Neural cell (in vitro differentiated cells): ENCODE data around the gene PCSK4. TPM values are rescaled to one million over a fixed set of nuclear protein-coding genes. Genes with fewer than 3 reads are reported as not detected.

ENCODE experiments used
- H2AFZ ChIP-seq: fragments of 200-600, 300-800 bp; sonication (generic), shearing (Covaris generic); 2 replicates; pipeline ENCODE4 v1.6.0; 2014; ENCODE audit warnings: low read depth, mild to moderate bottlenecking, antibody characterized with exemption, low read length, moderate library complexity
- H3F3A ChIP-seq: fragments of 200-600 bp; shearing (Covaris generic); 2 replicates; pipeline ENCODE4 v1.6.1; 2016; ENCODE audit warnings: mild to moderate bottlenecking, moderate library complexity, mixed read lengths, antibody characterized with exemption, low read length; ENCODE audit not compliant: insufficient read depth, poor library complexity, severe bottlenecking
- H3K27ac ChIP-seq: fragments of 200-600, 300-800 bp; sonication (generic), shearing (Covaris generic); 2 replicates; pipeline ENCODE4 v1.5.1; 2014; ENCODE audit warnings: mild to moderate bottlenecking, low read length, moderate library complexity
- H3K27me3 ChIP-seq: fragments of 300-800, 200-600 bp; sonication (generic), shearing (Covaris generic); 2 replicates; pipeline ENCODE4 v1.6.0; 2014; ENCODE audit warnings: mild to moderate bottlenecking, low read depth, low read length, moderate library complexity; ENCODE audit not compliant: insufficient read depth
- H3K36me3 ChIP-seq: fragments of 300-800, 200-600 bp; sonication (generic), shearing (Covaris generic); 2 replicates; pipeline ENCODE4 v1.5.1; 2014; ENCODE audit warnings: mild to moderate bottlenecking, antibody characterized with exemption, low read length, moderate library complexity; ENCODE audit not compliant: insufficient read depth
- H3K4me2 ChIP-seq: fragments of 300-800, 200-600 bp; sonication (generic), shearing (Covaris generic); 2 replicates; pipeline ENCODE4 v1.6.0; 2014; ENCODE audit warnings: mild to moderate bottlenecking, low read length
- H3K4me3 ChIP-seq: fragments of 300-800, 200-600 bp; sonication (generic), shearing (Covaris generic); 2 replicates; pipeline ENCODE4 v1.5.1; 2014; ENCODE audit warnings: mild to moderate bottlenecking, low read length, moderate library complexity
- H3K79me2 ChIP-seq: fragments of 200-600 bp; shearing (Covaris generic); replicated peaks from 2 replicates; pipeline ENCODE4 v1.6.0; 2014; ENCODE audit warnings: mild to moderate bottlenecking, low read length, moderate library complexity; ENCODE audit not compliant: insufficient read depth
- H3K9ac ChIP-seq: fragments of 300-800, 200-600 bp; sonication (generic), shearing (Covaris generic); 2 replicates; pipeline ENCODE4 v1.6.1; 2016; ENCODE audit warnings: mild to moderate bottlenecking, low read length, mixed read lengths
- H3K9me2 ChIP-seq: fragments of 200-600 bp; shearing (Covaris generic); 2 replicates; pipeline ENCODE4 v1.6.1; 2016; ENCODE audit warnings: mild to moderate bottlenecking, low read length, mixed read lengths; ENCODE audit not compliant: insufficient read depth
- H3K9me3 ChIP-seq: fragments of 200-600, 300-800 bp; sonication (generic), shearing (Covaris generic); 2 replicates; pipeline ENCODE4 v1.6.1; 2016; ENCODE audit warnings: mild to moderate bottlenecking, mixed run types, low read length, moderate library complexity, mixed read lengths
- H4K20me1 ChIP-seq: fragments of 200-600 bp; shearing (Covaris generic); 2 replicates; pipeline ENCODE4 v1.6.1; 2016; ENCODE audit warnings: mild to moderate bottlenecking, mixed run types; ENCODE audit not compliant: insufficient read depth
- EP300 ChIP-seq: fragments of 450-650 bp; conservative IDR thresholded peaks from 2 replicates; pipeline ENCODE4 v1.6.1; 2014; ENCODE audit warnings: antibody characterized with exemption, mild to moderate bottlenecking, moderate library complexity; ENCODE audit not compliant: poor library complexity, severe bottlenecking
- EZH2 ChIP-seq: fragments of 200-600, 300-800 bp; shearing (Covaris generic), sonication (generic); IDR thresholded peaks from 2 replicates; pipeline ENCODE4 v1.6.1; 2014; ENCODE audit warnings: antibody characterized with exemption, low read length, borderline replicate concordance, mild to moderate bottlenecking; ENCODE audit not compliant: insufficient read depth, poor library complexity, severe bottlenecking
- MXI1 ChIP-seq: fragments of 450-650 bp; conservative IDR thresholded peaks from 2 replicates; pipeline ENCODE4 v1.6.1; 2014; ENCODE audit warnings: antibody characterized with exemption, mild to moderate bottlenecking; ENCODE audit not compliant: poor library complexity, severe bottlenecking
- POLR2AphosphoS5 ChIP-seq: IDR thresholded peaks from 2 replicates; pipeline ENCODE4 v1.6.1; 2012
- RAD21 ChIP-seq: fragments of 450-650 bp; conservative IDR thresholded peaks from 2 replicates; pipeline ENCODE4 v1.6.1; 2014; ENCODE audit warnings: antibody characterized with exemption, mild to moderate bottlenecking, moderate library complexity
- SMC3 ChIP-seq: fragments of 450-650 bp; conservative IDR thresholded peaks from 2 replicates; pipeline ENCODE4 v1.6.1; 2014; ENCODE audit warnings: antibody characterized with exemption, mild to moderate bottlenecking, moderate library complexity; ENCODE audit not compliant: poor library complexity
- TAF1 ChIP-seq: IDR thresholded peaks from 2 replicates; pipeline ENCODE4 v1.6.1; 2012; ENCODE audit warnings: low read depth
- polyA plus RNA-seq: library from polyadenylated mRNA; depleted of rRNA; stranded (reverse); fragments of >200 nt; gene quantifications from 2 replicates; pipeline ENCODE4 v1.2.3, GENCODE V29; 2014
- TF ChIP-seq, protein P1 (sequence below): IDR thresholded peaks from 2 replicates; pipeline ENCODE4 v1.6.1; 2012; ENCODE audit warnings: borderline replicate concordance
- TF ChIP-seq, protein P2 (sequence below): fragments of 450-650 bp; IDR thresholded peaks from 2 replicates; pipeline ENCODE4 v1.5.1; 2014; ENCODE audit warnings: antibody characterized with exemption, mild to moderate bottlenecking, moderate library complexity; ENCODE audit not compliant: poor library complexity, severe bottlenecking

Gene PCSK4
- polyA plus RNA-seq, 1 donor from 2014 or later: 11.8 TPM

DNA sequence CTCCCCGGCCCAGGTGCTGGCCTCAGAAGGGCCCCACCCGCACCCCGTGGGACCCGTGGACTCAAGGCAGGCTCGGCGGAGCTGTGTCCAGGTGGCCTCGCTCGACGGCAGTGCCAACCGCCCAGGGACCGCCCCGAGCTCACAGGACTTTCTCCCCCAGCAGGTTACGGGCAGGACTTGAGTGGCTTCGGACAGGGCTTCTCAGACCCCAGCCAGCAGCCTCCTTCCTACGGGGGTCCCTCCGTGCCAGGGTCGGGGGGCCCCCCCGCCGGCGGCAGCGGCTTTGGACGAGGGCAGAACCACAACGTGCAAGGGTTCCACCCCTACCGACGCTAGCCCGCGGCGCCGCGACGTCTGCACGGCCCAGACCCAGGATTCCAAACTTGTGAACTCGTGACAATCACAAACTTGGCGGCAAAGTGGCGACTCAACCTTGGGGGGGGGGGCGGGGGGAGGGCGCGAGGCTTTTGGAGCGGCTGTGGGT is 55.5 kb downstream of the PCSK4 start:
- Histone ChIP-seq H3K4me2 (no peak overlapping the region), H3K27me3 (no peaks in the 10 kb centered on the region), H3K27ac (no peak overlapping the region), H3K9ac (no peak overlapping the region), H3F3A (peaks cover 4% of the 10 kb centered on the region), H3K4me3 (no peak overlapping the region), H3K9me2 (no peaks in the 10 kb centered on the region), H3K36me3 (no peaks in the 10 kb centered on the region), H3K9me3 (no peaks in the 10 kb centered on the region), H3K79me2 (peaks cover 12% of the 10 kb centered on the region), H4K20me1 (peaks cover 2% of the 10 kb centered on the region), H2AFZ (no peak overlapping the region)
- TF ChIP-seq EZH2 (no peak), TAF1 (no peak), MXI1 (no peak), RAD21 (no peak), EP300 (no peak), SMC3 (no peak), POLR2AphosphoS5 (no peak)
- TF ChIP-seq, protein P1, sequence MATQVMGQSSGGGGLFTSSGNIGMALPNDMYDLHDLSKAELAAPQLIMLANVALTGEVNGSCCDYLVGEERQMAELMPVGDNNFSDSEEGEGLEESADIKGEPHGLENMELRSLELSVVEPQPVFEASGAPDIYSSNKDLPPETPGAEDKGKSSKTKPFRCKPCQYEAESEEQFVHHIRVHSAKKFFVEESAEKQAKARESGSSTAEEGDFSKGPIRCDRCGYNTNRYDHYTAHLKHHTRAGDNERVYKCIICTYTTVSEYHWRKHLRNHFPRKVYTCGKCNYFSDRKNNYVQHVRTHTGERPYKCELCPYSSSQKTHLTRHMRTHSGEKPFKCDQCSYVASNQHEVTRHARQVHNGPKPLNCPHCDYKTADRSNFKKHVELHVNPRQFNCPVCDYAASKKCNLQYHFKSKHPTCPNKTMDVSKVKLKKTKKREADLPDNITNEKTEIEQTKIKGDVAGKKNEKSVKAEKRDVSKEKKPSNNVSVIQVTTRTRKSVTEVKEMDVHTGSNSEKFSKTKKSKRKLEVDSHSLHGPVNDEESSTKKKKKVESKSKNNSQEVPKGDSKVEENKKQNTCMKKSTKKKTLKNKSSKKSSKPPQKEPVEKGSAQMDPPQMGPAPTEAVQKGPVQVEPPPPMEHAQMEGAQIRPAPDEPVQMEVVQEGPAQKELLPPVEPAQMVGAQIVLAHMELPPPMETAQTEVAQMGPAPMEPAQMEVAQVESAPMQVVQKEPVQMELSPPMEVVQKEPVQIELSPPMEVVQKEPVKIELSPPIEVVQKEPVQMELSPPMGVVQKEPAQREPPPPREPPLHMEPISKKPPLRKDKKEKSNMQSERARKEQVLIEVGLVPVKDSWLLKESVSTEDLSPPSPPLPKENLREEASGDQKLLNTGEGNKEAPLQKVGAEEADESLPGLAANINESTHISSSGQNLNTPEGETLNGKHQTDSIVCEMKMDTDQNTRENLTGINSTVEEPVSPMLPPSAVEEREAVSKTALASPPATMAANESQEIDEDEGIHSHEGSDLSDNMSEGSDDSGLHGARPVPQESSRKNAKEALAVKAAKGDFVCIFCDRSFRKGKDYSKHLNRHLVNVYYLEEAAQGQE: no peak
- TF ChIP-seq, protein P2, sequence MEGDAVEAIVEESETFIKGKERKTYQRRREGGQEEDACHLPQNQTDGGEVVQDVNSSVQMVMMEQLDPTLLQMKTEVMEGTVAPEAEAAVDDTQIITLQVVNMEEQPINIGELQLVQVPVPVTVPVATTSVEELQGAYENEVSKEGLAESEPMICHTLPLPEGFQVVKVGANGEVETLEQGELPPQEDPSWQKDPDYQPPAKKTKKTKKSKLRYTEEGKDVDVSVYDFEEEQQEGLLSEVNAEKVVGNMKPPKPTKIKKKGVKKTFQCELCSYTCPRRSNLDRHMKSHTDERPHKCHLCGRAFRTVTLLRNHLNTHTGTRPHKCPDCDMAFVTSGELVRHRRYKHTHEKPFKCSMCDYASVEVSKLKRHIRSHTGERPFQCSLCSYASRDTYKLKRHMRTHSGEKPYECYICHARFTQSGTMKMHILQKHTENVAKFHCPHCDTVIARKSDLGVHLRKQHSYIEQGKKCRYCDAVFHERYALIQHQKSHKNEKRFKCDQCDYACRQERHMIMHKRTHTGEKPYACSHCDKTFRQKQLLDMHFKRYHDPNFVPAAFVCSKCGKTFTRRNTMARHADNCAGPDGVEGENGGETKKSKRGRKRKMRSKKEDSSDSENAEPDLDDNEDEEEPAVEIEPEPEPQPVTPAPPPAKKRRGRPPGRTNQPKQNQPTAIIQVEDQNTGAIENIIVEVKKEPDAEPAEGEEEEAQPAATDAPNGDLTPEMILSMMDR: no peak

DNA sequence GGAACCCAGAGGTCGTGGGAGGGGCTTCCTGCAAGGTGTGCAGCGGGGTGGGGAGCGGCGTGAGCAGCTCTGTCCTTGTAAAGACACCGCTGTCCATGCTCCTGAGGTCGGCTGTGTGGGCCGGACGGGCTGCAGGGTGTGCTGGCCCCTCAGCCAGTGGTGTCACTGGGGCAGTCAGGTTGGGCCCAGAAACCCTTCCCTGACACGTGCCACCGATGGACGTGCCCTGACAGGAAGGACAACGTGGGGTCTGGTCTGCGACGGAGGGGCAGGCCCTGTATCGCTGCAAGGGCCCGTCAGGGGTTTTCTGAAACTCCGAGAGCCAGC is 56.1 kb downstream of the PCSK4 start:
- Histone ChIP-seq H3K9me2 (no peaks in the 10 kb centered on the region), H3K27me3 (no peaks in the 10 kb centered on the region), H3K4me2 (no peak overlapping the region), H3K27ac (no peak overlapping the region), H3K36me3 (no peaks in the 10 kb centered on the region), H3K9me3 (no peaks in the 10 kb centered on the region), H2AFZ (no peak overlapping the region), H3K79me2 (peaks cover 6% of the 10 kb centered on the region), H3K4me3 (no peak overlapping the region), H4K20me1 (no peaks in the 10 kb centered on the region), H3F3A (peaks cover 4% of the 10 kb centered on the region), H3K9ac (no peak overlapping the region)
- TF ChIP-seq EZH2 (no peak), RAD21 (no peak), EP300 (no peak), TAF1 (no peak), SMC3 (no peak), POLR2AphosphoS5 (no peak), MXI1 (no peak)
- TF ChIP-seq, protein P2: no peak
- TF ChIP-seq, protein P1: no peak
